ENCODE results near the gene ERC2. TPM values are rescaled to one million over a fixed set of nuclear protein-coding genes. Genes with fewer than 3 reads are reported as not detected.

ERC2 gene
- total RNA-seq, 1 donor from 2014 or later: under 0.01 TPM

DNA sequence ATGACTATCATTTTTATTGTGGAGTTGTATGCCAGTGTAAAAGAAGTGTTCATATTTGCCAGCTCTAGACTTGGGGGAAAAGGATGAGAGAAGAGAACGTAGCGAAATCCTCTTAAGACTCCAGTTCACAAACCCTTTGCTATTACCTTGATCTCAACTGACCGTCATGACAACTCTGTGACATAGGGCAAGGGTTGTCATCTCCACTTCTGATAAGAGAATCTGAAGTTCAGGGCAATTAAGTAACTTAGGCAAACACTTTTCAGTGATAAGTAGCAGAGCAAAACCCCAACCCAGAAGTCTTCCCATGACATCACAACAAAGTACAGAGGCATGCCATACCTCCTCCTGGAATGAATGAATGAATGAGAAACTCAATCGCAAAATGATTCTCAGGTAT, 940.9 kb downstream of the ERC2 start:
- no peak for DNase-seq (ENCODE audit: low read depth)
- TF ChIP-seq, protein P1, sequence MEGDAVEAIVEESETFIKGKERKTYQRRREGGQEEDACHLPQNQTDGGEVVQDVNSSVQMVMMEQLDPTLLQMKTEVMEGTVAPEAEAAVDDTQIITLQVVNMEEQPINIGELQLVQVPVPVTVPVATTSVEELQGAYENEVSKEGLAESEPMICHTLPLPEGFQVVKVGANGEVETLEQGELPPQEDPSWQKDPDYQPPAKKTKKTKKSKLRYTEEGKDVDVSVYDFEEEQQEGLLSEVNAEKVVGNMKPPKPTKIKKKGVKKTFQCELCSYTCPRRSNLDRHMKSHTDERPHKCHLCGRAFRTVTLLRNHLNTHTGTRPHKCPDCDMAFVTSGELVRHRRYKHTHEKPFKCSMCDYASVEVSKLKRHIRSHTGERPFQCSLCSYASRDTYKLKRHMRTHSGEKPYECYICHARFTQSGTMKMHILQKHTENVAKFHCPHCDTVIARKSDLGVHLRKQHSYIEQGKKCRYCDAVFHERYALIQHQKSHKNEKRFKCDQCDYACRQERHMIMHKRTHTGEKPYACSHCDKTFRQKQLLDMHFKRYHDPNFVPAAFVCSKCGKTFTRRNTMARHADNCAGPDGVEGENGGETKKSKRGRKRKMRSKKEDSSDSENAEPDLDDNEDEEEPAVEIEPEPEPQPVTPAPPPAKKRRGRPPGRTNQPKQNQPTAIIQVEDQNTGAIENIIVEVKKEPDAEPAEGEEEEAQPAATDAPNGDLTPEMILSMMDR (IDR thresholded peaks at IDR 0.05; ENCODE audit: insufficient read depth, low read length, severe bottlenecking): no peak
- no peak for FAIRE-seq
- Histone ChIP-seq H3K27me3 (ENCODE audit: control insufficient read depth, insufficient read depth, low read length) (peaks cover 1% of the 10 kb centered on the region), H3K36me3 (ENCODE audit: control insufficient read depth, insufficient read depth, low read length) (no peaks in the 10 kb centered on the region), H3K4me3 (ENCODE audit: low read depth, low read length) (no peak overlapping the region)

DNA sequence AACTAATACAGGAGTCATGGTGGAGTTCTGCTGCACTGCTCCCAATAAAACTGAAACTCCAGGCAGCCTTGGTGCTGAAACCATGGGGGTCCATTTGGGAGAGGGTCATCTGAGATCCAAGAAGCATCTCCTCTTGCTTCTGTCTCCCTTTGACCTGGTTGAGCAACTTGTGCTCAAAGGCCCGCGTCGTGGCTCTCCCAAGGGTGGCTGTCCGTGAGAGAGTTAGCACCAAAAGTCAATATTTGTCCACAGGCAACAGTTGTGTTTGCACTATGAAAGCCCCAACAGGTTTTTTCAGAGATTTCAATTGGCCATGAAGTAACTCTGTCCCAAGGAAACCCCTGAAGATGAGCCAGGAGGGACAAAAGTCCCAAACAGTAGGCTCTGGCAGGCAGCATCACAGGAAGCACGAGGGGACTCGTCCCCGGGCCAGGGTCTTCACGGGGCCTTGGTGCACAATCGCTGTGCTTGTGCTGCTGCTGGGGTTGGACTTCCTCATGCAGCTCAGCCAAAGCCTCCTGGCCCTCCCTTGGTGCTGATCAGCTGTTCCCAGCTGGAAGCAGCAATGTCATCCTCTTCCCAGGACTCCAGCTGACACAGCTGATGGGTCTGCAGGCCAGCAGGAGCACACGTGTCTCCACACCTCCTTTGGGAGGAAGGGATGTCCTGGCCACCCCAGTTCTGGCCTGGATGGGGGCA, 941.8 kb downstream of the ERC2 start:
- Histone ChIP-seq H3K36me3 (ENCODE audit: control insufficient read depth, insufficient read depth, low read length) (no peaks in the 10 kb centered on the region), H3K27me3 (ENCODE audit: control insufficient read depth, insufficient read depth, low read length) (peaks cover 1% of the 10 kb centered on the region), H3K4me3 (ENCODE audit: low read depth, low read length) (no peak overlapping the region)
- TF ChIP-seq, protein P1 (IDR thresholded peaks at IDR 0.05; ENCODE audit: insufficient read depth, low read length, severe bottlenecking): no peak
- FAIRE-seq (no peak), DNase-seq (ENCODE audit: low read depth) (no peak)

DNA sequence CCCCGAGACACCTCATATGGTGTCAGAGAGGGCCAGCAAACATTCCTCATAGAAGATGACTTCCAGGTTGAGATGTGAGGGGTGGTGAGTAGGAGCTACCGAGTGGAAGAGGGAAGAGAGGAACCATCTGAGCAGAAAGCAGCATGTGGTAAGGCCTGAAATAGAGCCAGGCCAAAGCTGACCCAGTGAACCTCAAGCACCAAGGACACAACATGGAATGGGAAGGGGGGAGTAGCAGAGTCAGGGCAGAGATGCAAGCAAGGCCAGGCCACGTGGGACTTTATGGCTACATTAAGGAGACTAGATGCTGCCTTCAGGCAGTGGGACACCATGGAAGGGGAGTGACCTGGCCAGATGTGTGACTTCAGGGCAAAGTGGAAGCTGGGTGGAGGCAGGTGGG, 942.8 kb downstream of the ERC2 start:
- H3K36me3 ChIP-seq (ENCODE audit: control insufficient read depth, insufficient read depth, low read length): no peaks in the 10 kb centered on the region
- FAIRE-seq (no peak), DNase-seq (ENCODE audit: low read depth) (no peak)
- no peak overlapping the region for H3K4me3 ChIP-seq (ENCODE audit: low read depth, low read length)
- peaks cover 1% of the 10 kb centered on the region for H3K27me3 ChIP-seq (ENCODE audit: control insufficient read depth, insufficient read depth, low read length)
- TF ChIP-seq, protein P1 (IDR thresholded peaks at IDR 0.05; ENCODE audit: insufficient read depth, low read length, severe bottlenecking): no peak

DNA sequence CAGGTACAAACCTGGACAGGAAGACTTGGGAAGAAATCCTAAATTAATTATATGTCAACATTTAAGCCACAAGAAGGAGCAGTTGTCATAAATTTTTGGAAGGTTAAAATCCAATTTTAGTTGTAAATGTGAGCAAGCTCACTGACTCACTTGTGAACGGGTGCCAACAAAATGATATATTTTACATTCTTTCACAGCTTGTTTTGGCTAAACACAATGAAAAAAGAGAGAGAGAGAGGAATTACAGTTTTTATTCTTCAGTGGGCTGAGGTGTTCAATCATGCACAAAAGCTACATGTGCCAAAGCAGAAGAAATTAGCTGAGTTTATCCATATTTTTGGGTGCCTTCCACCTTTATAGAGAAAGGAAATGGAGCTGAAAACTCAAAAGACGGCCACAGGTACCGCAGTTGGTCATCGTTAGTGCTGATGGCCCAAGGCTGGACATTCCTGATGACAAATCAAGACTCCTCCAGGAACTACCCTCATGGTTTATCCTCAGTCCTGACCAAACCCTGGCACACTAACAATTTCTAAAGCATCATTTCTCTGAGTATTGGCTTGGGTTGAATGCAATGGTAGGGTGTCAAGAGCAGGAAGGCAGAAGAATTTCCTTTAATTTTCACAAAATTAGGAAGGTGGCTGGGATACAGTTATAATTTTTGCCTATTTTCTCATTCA, 943.6 kb downstream of the ERC2 start:
- FAIRE-seq (no peak), DNase-seq (ENCODE audit: low read depth) (peak; percentile 23)
- Histone ChIP-seq H3K27me3 (ENCODE audit: control insufficient read depth, insufficient read depth, low read length) (peaks cover 1% of the 10 kb centered on the region), H3K36me3 (ENCODE audit: control insufficient read depth, insufficient read depth, low read length) (no peaks in the 10 kb centered on the region), H3K4me3 (ENCODE audit: low read depth, low read length) (no peak overlapping the region)
- TF ChIP-seq, protein P1 (IDR thresholded peaks at IDR 0.05; ENCODE audit: insufficient read depth, low read length, severe bottlenecking): no peak

DNA sequence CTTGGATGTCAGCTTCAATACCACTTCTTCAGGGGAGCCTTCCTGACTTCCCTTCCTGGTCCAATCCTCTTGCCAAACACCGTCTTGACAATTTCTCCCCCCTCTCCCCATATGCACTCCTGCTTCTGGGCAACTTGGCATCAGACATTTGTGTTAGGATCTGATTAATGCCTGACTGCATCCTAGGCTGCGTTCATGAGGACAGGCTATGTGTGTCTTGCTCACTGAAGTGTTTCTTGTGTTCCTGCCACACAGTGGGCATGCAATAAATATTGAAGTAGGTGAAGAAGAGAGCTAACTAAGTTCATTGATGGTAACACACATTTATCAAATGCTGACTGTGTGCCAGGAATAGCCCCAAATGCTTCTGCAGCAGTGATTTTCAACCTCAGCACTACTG, 944.8 kb downstream of the ERC2 start:
- no peak for FAIRE-seq
- Histone ChIP-seq H3K36me3 (ENCODE audit: control insufficient read depth, insufficient read depth, low read length) (no peaks in the 10 kb centered on the region), H3K4me3 (ENCODE audit: low read depth, low read length) (no peak overlapping the region), H3K27me3 (ENCODE audit: control insufficient read depth, insufficient read depth, low read length) (peaks cover 1% of the 10 kb centered on the region)
- no peak for DNase-seq (ENCODE audit: low read depth)
- TF ChIP-seq, protein P1 (IDR thresholded peaks at IDR 0.05; ENCODE audit: insufficient read depth, low read length, severe bottlenecking): no peak
